ENCODE measurements around the gene MACROD2.

- TF ChIP-seq EHF (CRISPR knock-in tag; IDR thresholded peaks at IDR 0.05) (no peak), CTCF (IDR thresholded peaks at IDR 0.05) (no peak), EP300 (IDR thresholded peaks at IDR 0.05) (no peak), BHLHE40 (IDR thresholded peaks at IDR 0.05; ENCODE audit: low read depth, low read length) (no peak), POLR2A (IDR thresholded peaks at IDR 0.05; ENCODE audit: low read length) (no peak), USF2 (IDR thresholded peaks at IDR 0.05) (no peak), REST (IDR thresholded peaks at IDR 0.05) (no peak)
Measured at GRCh38 chr20:15867899-15868298, 1872.6 kb downstream of the MACROD2 start.

Data from A549 (cell line).